ENCODE data around the gene LMNTD1. TPM values are rescaled to one million over a fixed set of nuclear protein-coding genes. Genes with fewer than 3 reads are reported as not detected.

The LMNTD1 gene, protein sequence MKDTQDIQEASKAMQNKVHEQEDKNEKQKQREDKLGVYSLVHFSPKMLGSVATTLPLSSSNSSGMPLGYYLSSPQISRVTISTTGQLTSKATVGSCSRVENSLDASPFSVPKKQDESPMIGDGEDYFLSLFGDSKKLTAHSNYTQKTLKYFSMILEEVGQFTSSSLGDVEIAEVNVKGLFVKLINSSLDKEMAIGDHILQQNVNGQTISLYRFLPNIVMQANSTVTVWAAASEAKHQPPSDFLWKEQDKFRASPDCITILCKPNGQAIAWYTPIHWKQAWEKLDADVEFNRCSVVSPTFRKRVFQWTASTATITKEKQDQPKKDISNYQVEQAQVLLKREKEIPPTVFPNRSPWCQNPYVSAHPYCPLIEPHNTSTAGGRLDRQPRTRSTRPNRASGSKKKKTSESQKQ
- 0.32 TPM in 1 of 2 replicates, not detected in the other for total RNA-seq

DNA sequence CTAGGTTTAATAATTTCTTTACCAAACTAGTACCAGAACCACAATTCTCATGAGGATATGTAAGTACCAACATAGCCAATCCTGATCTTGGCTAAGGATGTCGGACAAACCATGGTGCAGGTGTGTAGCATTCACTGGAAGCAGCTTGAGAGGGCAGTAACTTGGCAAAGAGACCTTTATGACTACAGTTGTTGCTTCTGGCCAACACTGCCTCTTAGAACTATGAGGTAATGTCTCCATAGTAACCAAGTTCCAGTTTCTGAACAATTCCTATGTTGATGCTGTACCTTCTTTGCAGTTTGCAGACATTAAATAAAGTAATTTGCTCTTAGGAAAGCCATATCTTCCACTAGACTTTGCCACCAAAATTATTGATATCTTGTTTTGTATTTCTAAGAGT lies at the start of gene LMNTD1:
TSS of gene LMNTD1 (minus strand) at position 186 of the 400 bp plus-strand sequence. CDS start 324 bp downstream, outside the sequence.

Data from bronchial smooth muscle cell (primary cell).